ENCODE results near the gene PHLDB3. TPM values are rescaled to one million over a fixed set of nuclear protein-coding genes. Genes with fewer than 3 reads are reported as not detected.

Gene PHLDB3
- total RNA-seq, 4 donors from 2014 or later = 45.3 to 92.8 (median 61.9) TPM

DNA sequence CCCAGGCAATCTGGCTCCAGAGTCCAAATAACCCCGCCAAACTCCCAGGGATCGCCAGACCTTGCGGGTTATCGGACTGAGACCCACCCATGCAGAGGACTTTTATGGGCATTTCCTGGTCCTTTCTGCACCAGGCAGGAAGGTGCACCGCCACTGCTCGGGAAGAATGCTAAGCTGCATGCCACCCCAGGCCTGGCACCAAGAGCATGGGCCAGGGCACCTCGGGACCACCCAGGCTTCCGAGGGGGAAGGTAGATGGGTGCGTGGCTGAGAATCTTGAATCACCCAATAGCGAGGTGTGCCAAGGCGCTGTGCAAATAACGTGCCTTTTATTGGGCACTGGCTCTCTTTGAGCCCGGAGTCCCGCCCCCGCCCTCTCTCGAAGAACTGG is 28.0 kb upstream of the PHLDB3 start:
- H3K27me3 ChIP-seq = no peaks in the 10 kb centered on the region
- H3K4me3 ChIP-seq = peak overlapping the region; percentile 49 to 78 (median 59)
- H3K36me3 ChIP-seq = peaks cover 0 to 7% (median 0%) of the 10 kb centered on the region in 3 donors
- DNase-seq = no peak
- intact Hi-C loops (cut with DNase I) = loop anchor here (10.0 kb wide), 1 partner anchor 62 kb away; the partner anchor contains the start of genes IRGQ and ZNF576
- no peaks in the 10 kb centered on the region for H3K9me3 ChIP-seq
- peaks cover 12 to 67% (median 14%) of the 10 kb centered on the region in 3 donors for H3K4me1 ChIP-seq
- peak overlapping the region; percentile 84 to 97 (median 94) for H3K27ac ChIP-seq
- WGBS, 2 donors = 0 to 20% methylated on average over 4 to 6 of the region's 16 CpGs
- TF ChIP-seq, protein P1, sequence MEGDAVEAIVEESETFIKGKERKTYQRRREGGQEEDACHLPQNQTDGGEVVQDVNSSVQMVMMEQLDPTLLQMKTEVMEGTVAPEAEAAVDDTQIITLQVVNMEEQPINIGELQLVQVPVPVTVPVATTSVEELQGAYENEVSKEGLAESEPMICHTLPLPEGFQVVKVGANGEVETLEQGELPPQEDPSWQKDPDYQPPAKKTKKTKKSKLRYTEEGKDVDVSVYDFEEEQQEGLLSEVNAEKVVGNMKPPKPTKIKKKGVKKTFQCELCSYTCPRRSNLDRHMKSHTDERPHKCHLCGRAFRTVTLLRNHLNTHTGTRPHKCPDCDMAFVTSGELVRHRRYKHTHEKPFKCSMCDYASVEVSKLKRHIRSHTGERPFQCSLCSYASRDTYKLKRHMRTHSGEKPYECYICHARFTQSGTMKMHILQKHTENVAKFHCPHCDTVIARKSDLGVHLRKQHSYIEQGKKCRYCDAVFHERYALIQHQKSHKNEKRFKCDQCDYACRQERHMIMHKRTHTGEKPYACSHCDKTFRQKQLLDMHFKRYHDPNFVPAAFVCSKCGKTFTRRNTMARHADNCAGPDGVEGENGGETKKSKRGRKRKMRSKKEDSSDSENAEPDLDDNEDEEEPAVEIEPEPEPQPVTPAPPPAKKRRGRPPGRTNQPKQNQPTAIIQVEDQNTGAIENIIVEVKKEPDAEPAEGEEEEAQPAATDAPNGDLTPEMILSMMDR (IDR thresholded peaks at IDR 0.05) = no peak
- no peak for TF ChIP-seq POLR2A (IDR thresholded peaks at IDR 0.05)

- Histone ChIP-seq H3K27me3 (no peaks in the 10 kb centered on the region), H3K27ac (peak overlapping the region; percentile 83 to 98 (median 92)), H3K9me3 (no peaks in the 10 kb centered on the region), H3K4me1 (peaks cover 19 to 81% (median 34%) of the 10 kb centered on the region in 3 donors), H3K36me3 (no peaks in the 10 kb centered on the region), H3K4me3 (peak overlapping the region in 3 of 4 donors; percentile 71 to 98 (median 80))
- 12 to 21% methylated on average over 9 to 10 of the region's 13 CpGs for WGBS, 2 donors
- intact Hi-C loops (cut with DNase I) = no loop called here
- TF ChIP-seq, protein P1 (IDR thresholded peaks at IDR 0.05) = no peak
- no peak for TF ChIP-seq POLR2A (IDR thresholded peaks at IDR 0.05)
- DNase-seq = no peak
These were observed 23.5 kb upstream of the PHLDB3 start for GRCh38 chr19:43527860-43528622.

- TF ChIP-seq, protein P1 (IDR thresholded peaks at IDR 0.05) = peak in 1 of 6 experiments; percentile 7
- peak in 2 of 4 donors; percentile 63 to 88 for TF ChIP-seq POLR2A (IDR thresholded peaks at IDR 0.05)
- H3K4me3 ChIP-seq = peak within 1 kb of the TSS; percentile 71 to 98 (median 82)
- H3K4me1 ChIP-seq = peaks cover 14 to 81% (median 29%) of the 10 kb centered on the region in 3 donors
- no peak for DNase-seq
- H3K9me3 ChIP-seq = no peaks in the 10 kb centered on the region
- H3K36me3 ChIP-seq = no peaks in the 10 kb centered on the region
- peak within 1 kb of the TSS; percentile 83 to 98 (median 92) for H3K27ac ChIP-seq
- H3K27me3 ChIP-seq = no peaks in the 10 kb centered on the region
- WGBS, 2 donors = 4 to 8% methylated on average over 18 to 34 of the region's 54 CpGs
- intact Hi-C loops (cut with DNase I) = no loop called here
These were observed 22.6 kb upstream of the PHLDB3 start, which contains the start of gene ETHE1 for GRCh38 chr19:43526884-43527859. ETHE1 (minus strand) TSS chr19:43527201; CDS start chr19:43527177, 24 bp downstream.

- Histone ChIP-seq H3K27ac (peak overlapping the region; percentile 83 to 98 (median 92)), H3K27me3 (no peaks in the 10 kb centered on the region), H3K4me3 (peak overlapping the region; percentile 71 to 98 (median 82)), H3K36me3 (peaks cover 0 to 8% (median 0%) of the 10 kb centered on the region in 3 donors), H3K9me3 (no peaks in the 10 kb centered on the region), H3K4me1 (peaks cover 11 to 76% (median 26%) of the 10 kb centered on the region in 3 donors)
- TF ChIP-seq POLR2A (IDR thresholded peaks at IDR 0.05) = no peak
- TF ChIP-seq, protein P1 (IDR thresholded peaks at IDR 0.05) = no peak
- DNase-seq = no peak
- intact Hi-C loops (cut with DNase I) = no loop called here
- 0% methylated on average over 2 to 9 of the region's 26 CpGs for WGBS, 2 donors
These were observed 21.6 kb upstream of the PHLDB3 start for GRCh38 chr19:43525836-43526771.

Data from esophagus squamous epithelium (tissue), 5 donors.